GM21515 (cell line): ENCODE measurements around the gene OR8D2.
"Not testable (repeated sequence)": the region's sequence is repeated elsewhere in the genome, so short reads cannot be mapped to it uniquely, and the experiment has no call there.

Source experiments
- ATAC-seq: cut with Tn5 transposase; IDR thresholded peaks from one replicate; pipeline ENCODE4 v1.9.1; 2021; ENCODE audit not compliant: unreplicated experiment

OR8D2 gene

GRCh38 chr11:124294687-124295086 is 25.3 kb downstream of the OR8D2 start:
- no peak for ATAC-seq

- no peak for ATAC-seq
Measured at GRCh38 chr11:124285610-124286344, 34.2 kb downstream of the OR8D2 start.

- no peak for ATAC-seq
Measured at GRCh38 chr11:124278261-124278660, 41.7 kb downstream of the OR8D2 start.

DNA sequence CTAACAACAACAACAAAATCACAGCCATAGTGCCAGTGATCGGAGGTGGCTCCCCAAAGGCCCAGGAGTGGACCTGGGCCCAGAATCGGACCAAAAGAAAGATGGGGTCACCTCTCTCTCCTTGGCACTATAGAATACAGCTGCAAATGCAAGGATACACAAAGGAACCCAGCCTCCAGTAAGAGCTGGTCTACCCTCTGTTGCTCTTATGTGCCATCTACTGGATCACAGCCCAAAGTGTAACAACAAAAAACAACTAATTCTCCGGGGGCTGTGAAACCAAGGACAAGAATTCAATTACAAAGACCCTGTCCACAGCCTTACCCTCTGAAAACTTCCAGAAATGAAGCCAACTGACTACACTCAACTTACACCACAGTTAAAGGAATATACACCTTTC is 42.2 kb downstream of the OR8D2 start:
- ATAC-seq = no peak

DNA sequence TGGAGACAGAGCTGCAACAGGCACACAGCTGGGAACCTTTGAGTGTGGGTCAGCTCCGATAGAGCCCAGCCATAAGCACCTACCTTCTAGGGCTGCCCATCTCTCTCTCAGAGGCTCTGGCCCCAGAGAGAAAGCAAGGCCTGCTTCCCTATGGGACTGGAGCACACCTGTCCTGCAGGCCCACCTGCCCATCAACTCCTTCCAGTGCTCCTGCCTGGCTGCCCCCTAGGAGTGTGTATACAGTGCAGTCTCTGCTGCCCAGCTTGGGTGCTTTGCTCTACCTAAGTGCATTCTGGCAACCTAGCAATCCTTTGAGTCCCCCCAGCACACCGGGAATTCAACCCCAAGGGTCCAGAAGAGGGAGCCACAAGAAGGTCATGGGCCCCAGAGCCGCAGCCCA is 42.8 kb downstream of the OR8D2 start:
- no peak for ATAC-seq

DNA sequence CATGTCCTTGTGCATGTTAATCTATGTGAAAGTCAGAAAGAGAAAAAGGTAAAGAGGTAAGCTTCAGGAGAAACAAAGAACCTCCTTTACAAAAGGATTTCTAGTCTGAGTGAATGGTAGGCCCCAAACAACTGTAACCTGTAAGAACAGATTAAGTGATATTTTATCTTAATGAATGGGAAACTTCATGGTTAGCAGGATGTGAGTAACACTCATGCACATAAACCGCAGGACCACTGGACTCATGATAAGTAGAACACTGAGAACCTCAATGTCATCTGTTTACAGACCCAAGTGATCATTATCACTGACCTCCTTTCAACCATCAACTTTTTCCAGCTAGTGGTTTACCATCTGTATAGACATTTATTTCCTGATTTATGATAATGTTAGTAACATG is 43.9 kb downstream of the OR8D2 start:
- ATAC-seq = no peak

DNA sequence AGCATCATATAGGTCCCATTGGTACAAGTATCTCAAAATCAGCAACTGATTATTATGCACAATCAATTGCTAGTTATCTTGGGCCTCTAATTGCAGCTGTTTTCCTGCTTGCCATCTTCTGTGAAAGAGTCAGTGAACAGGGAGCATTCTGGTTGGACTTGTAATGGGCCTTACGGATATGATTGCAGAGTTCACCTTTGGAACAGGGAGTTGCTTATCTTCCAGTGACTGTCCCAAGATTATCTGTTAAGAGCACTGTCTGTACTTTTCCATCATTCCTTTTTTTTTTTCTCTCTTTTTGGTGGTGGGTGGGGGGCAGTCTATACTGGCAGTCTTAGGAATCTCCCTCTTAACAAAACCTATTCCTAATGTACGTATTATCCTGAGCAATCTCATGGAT is 46.0 kb downstream of the OR8D2 start:
- no peak for ATAC-seq

DNA sequence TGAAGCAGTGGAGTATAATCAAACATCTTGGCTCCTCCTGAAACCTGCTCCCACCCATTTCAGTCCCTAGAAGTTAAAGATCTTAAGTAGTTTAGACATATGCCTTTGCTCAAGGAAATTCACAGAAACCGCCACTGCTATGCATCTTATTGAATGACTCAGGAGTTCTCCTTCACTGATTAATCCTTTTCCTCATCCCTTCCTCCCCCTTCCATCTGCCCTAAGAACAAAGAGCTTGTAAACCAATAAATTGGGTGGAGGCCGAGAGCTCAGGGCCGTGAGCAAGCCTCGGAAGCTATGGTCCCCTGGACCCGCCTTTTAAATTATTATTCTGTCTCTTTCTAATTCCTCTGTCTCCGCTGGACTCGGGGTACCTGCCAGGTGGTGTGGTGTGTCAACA is 49.1 kb downstream of the OR8D2 start:
- ATAC-seq = not testable (repeated sequence)
